HepG2 (cell line): ENCODE measurements around the gene ITGAX. TPM values are rescaled to one million over a fixed set of nuclear protein-coding genes. Genes with fewer than 3 reads are reported as not detected.
"Not testable (repeated sequence)": the region's sequence is repeated elsewhere in the genome, so short reads cannot be mapped to it uniquely, and the experiment has no call there.

ENCODE experiments used
- ATAC-seq: fragments of 200-7000 bp; cut with Tn5 transposase; 3 replicates; pipeline ENCODE4 v1.9.1; 2020; ENCODE audit warnings: mild to moderate bottlenecking, moderate library complexity
- BruUV-seq: library from RNA; stranded (reverse); fragments of 400-500 nt; replicated peaks from 2 replicates; lab custom pipeline; 2021; lab: Mats Ljungman, UMichigan
- CTCF ChIA-PET: fragments of 300-600 bp; formaldehyde crosslinking; extraction: SDS; loops from one replicate; lab custom pipeline; 2021; ENCODE audit warnings: low total read pairs, inconsistent platforms, low intra/inter-chr PET ratio; lab: Yijun Ruan, JAX
- POLR2A ChIA-PET: fragments of 350-600 bp; sonication (Branson Sonifier 250); formaldehyde crosslinking; loops from one replicate; lab custom pipeline; 2020; ENCODE audit warnings: antibody characterized with exemption, inconsistent platforms; lab: Yijun Ruan, JAX
- DNase-seq: peaks from one replicate; pipeline ENCODE4 v3.0.0-alpha.2; 2015; ENCODE audit warnings: low spot score
- FAIRE-seq: peaks from 3 replicates; lab custom pipeline; 2011; peaks lifted over from hg19 to GRCh38; lab: Jason Lieb, UNC
- H2AFZ ChIP-seq: one replicate; pipeline ENCODE4 v1.6.1; 2011; ENCODE audit warnings: low read length, inconsistent platforms
- H3K27ac ChIP-seq: fragments of 300-600 bp; 3 replicates; pipeline ENCODE4 v1.8.0; 2011; ENCODE audit warnings: mixed run types, mild to moderate bottlenecking, mixed read lengths, low read length, inconsistent platforms; ENCODE audit not compliant: insufficient read depth; ENCODE audit errors: extremely low read length
- H3K27me3 ChIP-seq, 2 experiments: fragments of 200-600 bp in 1 of 2; 2 replicates in 1 of 2; 3 replicates in 1 of 2; pipeline versions ENCODE4 v1.6.0 to v1.8.0; 2011; ENCODE audit warnings: low read length in 2 of 2, mild to moderate bottlenecking in 2 of 2, moderate library complexity in 2 of 2, inconsistent platforms in 1 of 2; ENCODE audit not compliant: insufficient read depth in 2 of 2, control insufficient read depth in 1 of 2
- H3K36me3 ChIP-seq, 2 experiments: fragments of 200-600 bp in 1 of 2; replicated peaks in 1 of 2; 2 replicates in 1 of 2; 3 replicates in 1 of 2; pipeline versions ENCODE4 v1.5.1 to v1.8.0; 2011; ENCODE audit warnings: low read length in 2 of 2, inconsistent platforms in 1 of 2; ENCODE audit not compliant: insufficient read depth in 2 of 2, control insufficient read depth in 1 of 2
- H3K4me1 ChIP-seq: 2 replicates; pipeline ENCODE4 v1.5.1; 2012; ENCODE audit warnings: low read length, inconsistent platforms; ENCODE audit not compliant: insufficient read depth
- H3K4me2 ChIP-seq: 2 replicates; pipeline ENCODE4 v1.6.0; 2011; ENCODE audit warnings: low read depth, low read length, inconsistent platforms
- H3K4me3 ChIP-seq, 3 experiments: fragments of 200-600 bp in 1 of 3; sonication (generic), shearing (Covaris generic) in 1 of 3; replicated peaks in 1 of 3; 2 replicates each; pipeline ENCODE4 v1.5.1; 2011 to 2016; ENCODE audit warnings: low read length in 3 of 3, inconsistent platforms in 2 of 3, low read depth in 2 of 3, mild to moderate bottlenecking in 2 of 3, control low read depth in 1 of 3, mixed read lengths in 1 of 3; ENCODE audit not compliant: insufficient read depth in 1 of 3
- H3K79me2 ChIP-seq: one replicate; pipeline ENCODE4 v1.6.1; 2011; ENCODE audit warnings: low read length, inconsistent platforms; ENCODE audit not compliant: insufficient read depth
- H3K9ac ChIP-seq: 2 replicates; pipeline ENCODE4 v1.6.0; 2011; ENCODE audit warnings: mild to moderate bottlenecking, low read depth, low read length, inconsistent platforms; ENCODE audit not compliant: insufficient read depth
- H3K9me3 ChIP-seq: 2 replicates; pipeline ENCODE4 v1.5.1; 2012; ENCODE audit warnings: mild to moderate bottlenecking, low read length
- H4K20me1 ChIP-seq: 2 replicates; pipeline ENCODE4 v1.6.0; 2011; ENCODE audit warnings: inconsistent platforms, mild to moderate bottlenecking, low read length, moderate library complexity; ENCODE audit not compliant: insufficient read depth
- ATF1 ChIP-seq: IDR thresholded peaks from 2 replicates; pipeline ENCODE4 v1.6.1; 2016; ENCODE audit warnings: mild to moderate bottlenecking, control low read depth
- FOXK2 ChIP-seq: fragments of 450-650 bp; IDR thresholded peaks from 2 replicates; pipeline ENCODE4 v1.6.1; 2016
- HNF4A ChIP-seq: sonication (generic); formaldehyde crosslinking; IDR thresholded peaks from 2 replicates; pipeline ENCODE4 v1.4.0; 2020; ENCODE audit warnings: missing genetic modification reagents
- HOXA5 ChIP-seq: sonication (generic); formaldehyde crosslinking; IDR thresholded peaks from 2 replicates; pipeline ENCODE4 v1.4.0; 2020; ENCODE audit warnings: missing genetic modification reagents
- MXD1 ChIP-seq: sonication (generic); formaldehyde crosslinking; IDR thresholded peaks from 2 replicates; pipeline ENCODE4 v1.4.0; 2020; ENCODE audit warnings: mild to moderate bottlenecking, missing genetic modification reagents
- TEAD2 ChIP-seq: sonication (generic); formaldehyde crosslinking; IDR thresholded peaks from 2 replicates; pipeline ENCODE4 v1.9.0; 2021; ENCODE audit warnings: missing genetic modification reagents
- TERF1 ChIP-seq: sonication (generic); formaldehyde crosslinking; IDR thresholded peaks from 2 replicates; pipeline ENCODE4 v1.8.0; 2022; ENCODE audit warnings: mild to moderate bottlenecking, missing genetic modification reagents, moderate library complexity
- ZBTB37 ChIP-seq: sonication (generic); formaldehyde crosslinking; IDR thresholded peaks from 2 replicates; pipeline ENCODE4 v1.4.0; 2020; ENCODE audit warnings: mild to moderate bottlenecking, missing genetic modification reagents
- ZNF281 ChIP-seq: sonication (generic); formaldehyde crosslinking; IDR thresholded peaks from 2 replicates; pipeline ENCODE4 v1.4.0; 2020; ENCODE audit warnings: missing genetic modification reagents, borderline replicate concordance
- ZNF597 ChIP-seq: sonication (generic); formaldehyde crosslinking; IDR thresholded peaks from 2 replicates; pipeline ENCODE4 v1.5.0; 2020; ENCODE audit warnings: missing genetic modification reagents
- ZNF768 ChIP-seq: sonication (generic); formaldehyde crosslinking; IDR thresholded peaks from 2 replicates; pipeline ENCODE4 v1.4.0; 2020; ENCODE audit warnings: missing genetic modification reagents
- WGBS: methylation state at CpG from one replicate; pipeline ENCODE4 v1.1.6; 2017; ENCODE audit warnings: low lambda C conversion rate; 5-methylcytosine and 5-hydroxymethylcytosine counted together
- in situ Hi-C: cut with HindIII; loops from 2 replicates; pipeline ENCODE4 v1.10.0; 2017; ENCODE audit warnings: low pct_unique_long_range_greater_than_20kb; ENCODE audit not compliant: extremely low pct_ligation_motif_present
- intact Hi-C: fragments of 100-400 bp; cut with micrococcal nuclease; formaldehyde crosslinking; loops from one replicate; pipeline ENCODE4 v1.10.0; 2022; ENCODE audit not compliant: unreplicated experiment
- polyA plus RNA-seq, 8 experiments: library from polyadenylated mRNA; depleted of rRNA in 3 of 8; stranded (reverse) in 7 of 8; unstranded in 1 of 8; fragments of >200 nt; fragmentation: Illumina TruSeq in 4 of 8; extraction: Trizol in 4 of 8; gene quantifications; 2 replicates each; pipeline versions ENCODE4 v1.2.1 to v1.2.3, GENCODE V29; 2011 to 2016; ENCODE audit warnings: low read depth in 4 of 8, missing spikeins in 1 of 8, mixed read lengths in 1 of 8; ENCODE audit not compliant: insufficient read depth in 1 of 8
- total RNA-seq, 5 experiments: library from RNA; depleted of rRNA; stranded (reverse); fragments of >200 nt; fragmentation: Illumina TruSeq; extraction: Trizol; gene quantifications; 2 replicates each; pipeline ENCODE4 v1.2.3, GENCODE V29; 2016; ENCODE audit warnings: low read depth in 1 of 5

The ITGAX gene
- total and polyA plus RNA-seq, 2 of the 13 experiments (the other 11 are each of a cell fraction or from before 2014, with no cell fraction given): 0.32 TPM; not detected in 1

- DNase-seq, POLR2A ChIA-PET, in situ Hi-C loops, BruUV-seq, FAIRE-seq, H3K4me3 ChIP-seq, H2AFZ ChIP-seq, intact Hi-C loops, H3K79me2 ChIP-seq, H3K4me1 ChIP-seq, ATAC-seq, H3K27ac ChIP-seq, H3K36me3 ChIP-seq, H3K4me2 ChIP-seq, H3K9ac ChIP-seq, CTCF ChIA-PET, H3K9me3 ChIP-seq, H4K20me1 ChIP-seq: not testable (repeated sequence)
- peak; percentile 40; the same call in 1 of the 2 replicates for TF ChIP-seq ZNF281 (CRISPR knock-in tag)
- H3K27me3 ChIP-seq: peaks cover 1 to 30% of the 10 kb centered on the region in 2 experiments
- WGBS: 3% methylated on average over 4 of the region's 4 CpGs
Observed at GRCh38 chr16:31338166-31338685, 16.8 kb upstream of the ITGAX start.

GRCh38 chr16:31344712-31345111 lies 10.3 kb upstream of the ITGAX start:
- peak; percentile 85 for ATAC-seq
- CTCF ChIA-PET: no interaction called here
- in situ Hi-C loops (no loop called here), intact Hi-C loops (no loop called here)
- WGBS: 5% methylated on average over 9 of the region's 9 CpGs
- peak overlapping the region; percentile 57 for H3K4me2 ChIP-seq
- peaks cover 11% of the 10 kb centered on the region for H3K4me1 ChIP-seq
- no peaks in the 10 kb centered on the region for H3K36me3 ChIP-seq
- peaks cover 0 to 13% of the 10 kb centered on the region in 2 experiments; a peak in 4 of 5 replicates for H3K27me3 ChIP-seq
- H3K27ac ChIP-seq: no peak overlapping the region
- FAIRE-seq: no peak
- POLR2A ChIA-PET: no interaction called here
- H3K9ac ChIP-seq: no peak overlapping the region
- peak; percentile 8 for DNase-seq
- H2AFZ ChIP-seq: no peak overlapping the region
- no peaks in the 10 kb centered on the region for H3K9me3 ChIP-seq
- no peak overlapping the region; a peak in 1 of 6 replicates for H3K4me3 ChIP-seq
- BruUV-seq: no TSS peak
- H3K79me2 ChIP-seq: no peaks in the 10 kb centered on the region
- no peaks in the 10 kb centered on the region for H4K20me1 ChIP-seq
- TF ChIP-seq TEAD2 (CRISPR knock-in tag) (no peak), ZNF768 (CRISPR knock-in tag) (no peak), TERF1 (CRISPR knock-in tag) (no peak), ATF1 (no peak), HOXA5 (CRISPR knock-in tag) (no peak), ZBTB37 (no peak), MXD1 (CRISPR knock-in tag) (no peak), FOXK2 (no peak), ZNF597 (CRISPR knock-in tag) (no peak), HNF4A (CRISPR knock-in tag) (peak; percentile 41; the same call in 1 of the 2 replicates)
